Peyer's patch (tissue), 4 donors: ENCODE data around the gene SYNGR1.

Experiments used
- CTCF ChIP-seq, 6 experiments: fragments of 450-650 bp in 4 of 6; fragments of 200-600 bp in 2 of 6; sonication (generic) in 1 of 6; IDR thresholded peaks; one replicate each; pipeline ENCODE4 v1.5.1; 2017 to 2019; ENCODE audit warnings: antibody characterized with exemption in 6 of 6, mild to moderate bottlenecking in 3 of 6, moderate library complexity in 1 of 6
- POLR2A ChIP-seq, 2 donors: fragments of 450-650 bp; IDR thresholded peaks; one replicate each; pipeline ENCODE4 v1.5.1; 2017; ENCODE audit warnings: antibody characterized with exemption in 2 of 2, mild to moderate bottlenecking in 2 of 2, moderate library complexity in 2 of 2

- TF ChIP-seq CTCF (IDR thresholded peaks at IDR 0.05) (no peak), POLR2A (IDR thresholded peaks at IDR 0.05) (peak in 1 of 2 donors; percentile 20)
Measured at GRCh38 chr22:39388261-39389011, 38.6 kb downstream of the SYNGR1 start.
